Islet of Langerhans (tissue), 1 donor: Measurements from ENCODE around the gene EMX1.

ENCODE experiments used
- FAIRE-seq: peaks from one replicate; lab custom pipeline; 2011; peaks lifted over from hg19 to GRCh38; lab: Jason Lieb, UNC

EMX1 gene

GRCh38 chr2:72917138-72917876, at the start of gene EMX1:
TSS of gene EMX1 (plus strand) at chr2:72917519. CDS start at chr2:72917853, 334 bp downstream.
- FAIRE-seq, result no peak

- FAIRE-seq, result no peak
These were observed 46.3 kb upstream of the EMX1 start for GRCh38 chr2:72871060-72871459.

- FAIRE-seq, result no peak
These were observed 45.4 kb upstream of the EMX1 start for GRCh38 chr2:72871880-72872279.

GRCh38 chr2:72883356-72883962, 33.9 kb upstream of the EMX1 start:
- no peak for FAIRE-seq

- no peak for FAIRE-seq
These were observed 30.8 kb upstream of the EMX1 start for GRCh38 chr2:72886505-72887031.

- no peak for FAIRE-seq
These were observed 30.1 kb upstream of the EMX1 start, which contains the start of gene SPR for GRCh38 chr2:72887032-72887739. TSS of gene SPR (plus strand) at chr2:72887408. CDS start at chr2:72887433, 25 bp downstream.

GRCh38 chr2:72887740-72888437, 29.4 kb upstream of the EMX1 start:
- no peak for FAIRE-seq

GRCh38 chr2:72888438-72889202, 28.7 kb upstream of the EMX1 start:
- no peak for FAIRE-seq

GRCh38 chr2:72889991-72890390, 27.3 kb upstream of the EMX1 start:
- no peak for FAIRE-seq

- no peak for FAIRE-seq
These were observed 26.1 kb upstream of the EMX1 start for GRCh38 chr2:72891091-72891818.

GRCh38 chr2:72892506-72893173, 24.7 kb upstream of the EMX1 start:
- no peak for FAIRE-seq

- no peak for FAIRE-seq
These were observed 23.6 kb upstream of the EMX1 start for GRCh38 chr2:72893594-72894319.

GRCh38 chr2:72894514-72894913, 22.8 kb upstream of the EMX1 start:
- FAIRE-seq, result no peak

- FAIRE-seq, result no peak
These were observed 22.2 kb upstream of the EMX1 start for GRCh38 chr2:72895154-72895553.

- FAIRE-seq, result no peak
These were observed 21.5 kb upstream of the EMX1 start for GRCh38 chr2:72895759-72896281.

- FAIRE-seq, result no peak
These were observed 20.9 kb upstream of the EMX1 start for GRCh38 chr2:72896446-72896845.

GRCh38 chr2:72897785-72898584, 19.3 kb upstream of the EMX1 start:
- FAIRE-seq, result no peak

GRCh38 chr2:72898585-72898906, 18.8 kb upstream of the EMX1 start:
- FAIRE-seq, result no peak
